NCI-H345 (cell line): ENCODE measurements around the gene ST6GALNAC2.

Experiments
- DNase-seq: peaks from one replicate; lab custom pipeline; 2025; lab: John Stamatoyannopoulos, UW

ST6GALNAC2 gene

GRCh38 chr17:76599694-76600460, 14.2 kb upstream of the ST6GALNAC2 start:
- DNase-seq = no peak

- DNase-seq = peak; percentile 88
These were observed 12.4 kb upstream of the ST6GALNAC2 start for GRCh38 chr17:76598004-76598439.

- DNase-seq = peak; percentile 95
These were observed 11.7 kb upstream of the ST6GALNAC2 start for GRCh38 chr17:76597156-76598003.

DNA sequence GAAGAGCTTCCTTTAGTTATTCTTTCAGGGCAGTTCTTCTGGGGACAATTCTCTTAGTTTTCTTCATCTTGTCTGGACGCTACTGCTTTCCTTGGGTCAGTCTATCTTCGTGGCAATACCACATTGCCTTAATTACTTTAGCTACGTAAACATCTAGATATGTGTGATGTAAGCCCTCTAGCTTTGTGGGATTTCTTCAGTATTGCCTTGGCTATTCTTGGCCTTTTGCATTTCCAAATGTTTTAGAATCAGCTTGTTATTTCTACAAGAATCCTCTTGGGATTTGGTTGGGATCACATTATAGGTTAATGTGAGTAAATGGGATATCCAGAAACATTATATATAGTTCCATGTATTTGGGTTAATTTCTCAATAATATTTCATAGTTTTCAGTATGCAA, 9.0 kb upstream of the ST6GALNAC2 start:
- no peak for DNase-seq

GRCh38 chr17:76593959-76594358, 8.3 kb upstream of the ST6GALNAC2 start:
- DNase-seq = no peak

GRCh38 chr17:76593384-76593826, 7.7 kb upstream of the ST6GALNAC2 start:
- peak; percentile 66 for DNase-seq

DNA sequence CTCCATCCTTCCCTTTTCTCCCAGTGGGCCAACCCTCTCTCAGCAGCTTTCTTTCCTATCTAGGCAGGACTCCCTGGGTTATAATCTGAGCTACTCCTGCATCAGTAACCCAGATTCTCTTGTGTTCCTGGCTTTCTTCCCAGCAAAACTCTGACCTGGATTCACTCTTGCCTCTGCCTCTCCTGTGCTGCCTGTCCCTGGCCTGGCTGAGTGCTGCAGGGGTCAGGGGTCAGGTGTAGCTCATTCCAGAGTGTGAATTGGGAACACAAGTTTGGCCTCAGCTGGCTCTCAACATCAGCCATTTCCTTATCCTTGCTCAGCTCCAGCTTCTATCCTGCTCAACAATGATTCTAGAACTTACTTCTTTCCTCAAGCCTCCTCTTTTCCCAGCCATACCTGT, 2.5 kb upstream of the ST6GALNAC2 start:
- DNase-seq = no peak

- DNase-seq = peak; percentile 96
These were observed 1.3 kb upstream of the ST6GALNAC2 start for GRCh38 chr17:76586741-76587487.

DNA sequence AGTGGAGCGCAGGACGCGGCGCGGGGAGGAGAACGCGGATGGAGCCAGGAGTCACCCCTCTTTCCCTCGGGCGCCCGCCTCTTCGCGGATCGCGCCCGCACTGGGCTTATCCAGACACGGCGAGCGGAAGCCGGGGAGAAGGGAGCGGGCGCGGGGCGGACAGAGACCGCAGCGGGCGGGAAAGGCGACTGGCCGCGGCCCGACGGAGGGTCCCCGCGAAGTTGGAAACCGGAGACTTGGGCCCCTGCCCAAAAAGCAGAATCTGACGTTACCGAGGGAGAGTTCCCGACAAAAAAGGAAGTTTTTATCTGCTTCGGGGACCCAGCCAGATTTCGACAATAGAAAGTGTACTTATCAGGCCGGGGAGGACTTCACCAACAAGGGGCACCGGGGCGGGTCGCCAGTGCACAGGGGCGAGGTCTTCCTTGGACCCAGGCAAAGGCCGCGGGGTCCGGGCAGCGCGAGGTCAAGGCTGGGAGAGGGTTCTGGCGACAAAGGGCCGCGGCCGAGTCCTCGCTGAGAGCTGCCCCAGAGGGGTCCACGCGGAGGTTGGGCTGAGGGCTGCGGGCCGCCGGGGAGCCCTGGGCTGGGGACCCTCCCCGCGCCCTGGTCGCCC, 519 bp downstream of the ST6GALNAC2 start:
- DNase-seq = peak; percentile 47

GRCh38 chr17:76584427-76585032, 1.1 kb downstream of the ST6GALNAC2 start:
- no peak for DNase-seq

DNA sequence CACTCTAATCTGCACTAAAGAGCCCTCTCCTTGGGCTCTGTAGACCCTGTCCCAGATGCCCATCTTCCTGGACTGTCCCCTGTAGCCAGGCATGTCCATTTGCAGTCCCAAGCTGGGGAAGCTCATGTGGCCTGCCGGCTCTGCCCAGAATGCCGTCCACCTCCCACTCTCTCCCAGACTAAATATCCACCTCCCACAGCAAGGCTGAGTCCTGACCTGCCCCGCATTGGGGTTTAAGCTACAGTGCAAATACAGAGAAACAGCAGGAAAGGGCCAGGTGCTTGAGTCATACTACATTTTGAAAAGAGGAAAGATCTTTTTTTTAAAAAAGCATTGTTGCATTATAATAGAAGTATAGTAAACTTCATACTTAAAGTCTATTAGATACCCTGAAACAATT, 3.0 kb downstream of the ST6GALNAC2 start:
- no peak for DNase-seq

GRCh38 chr17:76581515-76581914, 4.1 kb downstream of the ST6GALNAC2 start:
- DNase-seq = no peak

- DNase-seq = no peak
These were observed 6.4 kb downstream of the ST6GALNAC2 start for GRCh38 chr17:76579281-76579680.

DNA sequence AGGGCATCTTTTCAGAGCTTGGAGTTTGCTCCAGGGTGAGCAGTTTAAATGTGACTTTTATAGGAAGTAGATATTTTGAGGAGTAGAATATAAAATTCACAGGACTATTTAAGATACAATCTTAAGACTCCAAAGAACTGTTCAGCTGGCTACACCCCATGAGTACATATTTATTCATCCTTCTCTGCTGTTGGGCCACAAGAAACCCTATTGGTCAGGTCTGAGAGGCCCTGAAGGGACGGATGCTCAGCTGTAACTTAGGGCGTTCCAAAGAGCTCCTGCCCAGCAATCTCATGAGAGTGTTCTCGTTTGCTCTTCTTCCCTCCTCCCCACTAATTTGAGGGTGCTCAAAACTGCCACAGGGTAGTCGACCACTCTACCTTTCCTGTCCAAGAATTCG, 7.3 kb downstream of the ST6GALNAC2 start:
- no peak for DNase-seq

- no peak for DNase-seq
These were observed 7.8 kb downstream of the ST6GALNAC2 start for GRCh38 chr17:76577876-76578275.

GRCh38 chr17:76576189-76576588, 9.5 kb downstream of the ST6GALNAC2 start:
- DNase-seq = no peak

DNA sequence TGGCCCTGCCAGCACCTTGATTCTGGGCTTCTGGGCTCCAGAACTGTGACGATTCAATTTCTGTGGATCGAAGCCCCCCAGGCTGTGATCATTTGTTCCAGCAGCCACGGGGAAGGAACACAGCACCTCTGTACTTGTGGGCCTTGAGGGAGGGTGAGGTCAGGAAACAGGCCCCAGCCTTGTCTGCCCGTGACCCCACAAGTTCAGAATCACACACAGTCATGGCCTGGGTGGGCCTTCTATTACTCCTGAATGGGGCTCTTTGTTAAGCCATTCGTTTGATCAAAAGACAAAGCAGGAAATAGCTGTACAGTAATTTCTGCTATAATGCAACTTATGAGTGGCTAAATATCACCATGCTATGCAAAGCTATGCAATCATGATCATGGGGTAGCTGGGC, 10.1 kb downstream of the ST6GALNAC2 start:
- no peak for DNase-seq

GRCh38 chr17:76574166-76574565, 11.5 kb downstream of the ST6GALNAC2 start:
- no peak for DNase-seq

DNA sequence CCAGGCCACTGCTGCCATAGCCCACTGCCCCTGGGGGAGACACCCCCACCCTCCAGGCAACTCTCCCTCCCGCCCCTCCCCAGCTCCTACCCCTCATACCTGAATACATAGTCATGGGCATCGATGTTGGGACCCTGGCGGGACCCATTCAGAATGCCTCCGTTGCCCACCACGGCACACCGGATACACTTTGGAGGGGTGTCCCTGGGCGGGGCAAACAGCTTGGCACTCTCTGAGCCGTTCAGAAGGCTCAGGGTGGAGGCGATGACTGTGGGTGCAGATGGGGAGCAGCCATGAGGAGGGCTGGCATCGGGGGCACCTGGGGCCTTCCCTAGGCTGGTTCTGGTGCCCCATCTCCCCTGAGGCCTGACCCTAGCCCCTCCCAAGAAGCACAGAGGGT, 12.6 kb downstream of the ST6GALNAC2 start:
- DNase-seq = no peak

- DNase-seq = no peak
These were observed 13.3 kb downstream of the ST6GALNAC2 start for GRCh38 chr17:76572201-76572910.
